GM12872 (cell line): ENCODE results near the gene PDXP.

Experiments used
- TF ChIP-seq, protein P1 (sequence below): IDR thresholded peaks from 3 replicates; pipeline ENCODE4 v1.5.1; 2011; ENCODE audit warnings: low read depth, mild to moderate bottlenecking, low read length, moderate library complexity; ENCODE audit not compliant: insufficient read depth

Gene PDXP

DNA sequence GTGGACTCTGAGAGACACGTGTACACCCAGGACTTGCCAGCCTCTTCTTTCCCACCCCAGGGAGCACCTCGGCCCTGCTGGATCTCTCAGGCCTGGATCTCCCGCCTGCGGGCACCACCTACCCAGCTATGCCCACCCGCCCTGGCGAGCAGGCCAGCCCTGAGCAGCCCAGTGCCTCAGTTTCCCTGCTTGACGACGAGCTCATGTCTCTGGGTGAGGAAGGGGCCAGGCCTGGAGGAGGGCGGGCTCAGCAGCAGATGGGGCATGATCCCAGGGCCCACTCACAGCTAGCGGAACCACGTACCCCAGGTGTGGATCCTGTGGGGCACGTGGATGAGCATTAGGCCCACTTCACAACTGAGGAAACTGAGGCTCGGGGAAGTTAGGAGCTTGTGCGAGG is 32.8 kb upstream of the PDXP start:
- TF ChIP-seq, protein P1, sequence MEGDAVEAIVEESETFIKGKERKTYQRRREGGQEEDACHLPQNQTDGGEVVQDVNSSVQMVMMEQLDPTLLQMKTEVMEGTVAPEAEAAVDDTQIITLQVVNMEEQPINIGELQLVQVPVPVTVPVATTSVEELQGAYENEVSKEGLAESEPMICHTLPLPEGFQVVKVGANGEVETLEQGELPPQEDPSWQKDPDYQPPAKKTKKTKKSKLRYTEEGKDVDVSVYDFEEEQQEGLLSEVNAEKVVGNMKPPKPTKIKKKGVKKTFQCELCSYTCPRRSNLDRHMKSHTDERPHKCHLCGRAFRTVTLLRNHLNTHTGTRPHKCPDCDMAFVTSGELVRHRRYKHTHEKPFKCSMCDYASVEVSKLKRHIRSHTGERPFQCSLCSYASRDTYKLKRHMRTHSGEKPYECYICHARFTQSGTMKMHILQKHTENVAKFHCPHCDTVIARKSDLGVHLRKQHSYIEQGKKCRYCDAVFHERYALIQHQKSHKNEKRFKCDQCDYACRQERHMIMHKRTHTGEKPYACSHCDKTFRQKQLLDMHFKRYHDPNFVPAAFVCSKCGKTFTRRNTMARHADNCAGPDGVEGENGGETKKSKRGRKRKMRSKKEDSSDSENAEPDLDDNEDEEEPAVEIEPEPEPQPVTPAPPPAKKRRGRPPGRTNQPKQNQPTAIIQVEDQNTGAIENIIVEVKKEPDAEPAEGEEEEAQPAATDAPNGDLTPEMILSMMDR = no peak

DNA sequence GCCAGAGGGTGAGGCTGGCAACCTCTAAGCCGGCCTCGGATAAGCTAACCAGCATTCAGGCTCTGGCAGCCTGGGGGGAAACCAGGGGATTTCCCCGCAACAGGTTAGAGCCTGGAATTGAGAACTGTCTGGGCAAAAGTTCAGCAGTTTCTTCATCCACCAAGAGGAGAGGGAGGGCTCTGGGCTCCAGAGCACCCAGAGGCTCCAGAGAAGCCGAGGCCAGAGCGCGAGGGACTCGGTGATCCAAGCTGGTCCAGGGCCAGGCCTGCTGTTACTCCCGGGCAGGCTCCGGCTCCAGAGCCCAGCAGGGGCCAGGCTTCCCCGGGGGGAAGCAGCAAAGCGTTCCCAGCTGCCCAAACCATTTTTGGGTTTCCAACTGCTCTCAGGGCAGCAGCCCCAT is 32.4 kb upstream of the PDXP start:
- TF ChIP-seq, protein P1 = no peak

DNA sequence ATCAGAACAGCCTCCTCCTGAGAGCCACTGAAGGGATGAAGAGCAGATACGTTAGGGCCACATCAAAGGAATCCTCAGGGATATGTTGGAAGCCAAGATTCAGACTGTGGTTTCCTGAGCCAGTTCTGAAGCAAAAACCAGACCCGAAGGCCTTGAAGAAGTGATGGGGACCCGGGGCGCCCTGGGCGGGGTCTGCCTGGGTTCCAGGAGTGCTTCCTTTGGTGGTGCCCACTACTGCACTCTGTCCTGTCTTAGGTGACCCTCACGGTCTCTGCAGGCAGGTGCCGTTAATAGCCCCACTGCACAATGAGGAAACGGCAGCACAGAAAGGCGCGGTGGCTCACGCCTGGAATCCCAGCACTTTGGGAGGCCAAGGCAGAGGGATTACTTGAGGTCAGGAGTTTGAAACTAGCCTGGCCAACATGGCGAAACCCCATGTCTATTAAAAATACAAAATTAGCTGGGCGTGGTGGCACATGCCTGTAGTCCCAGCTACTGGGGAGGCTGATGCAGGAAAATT is 31.9 kb upstream of the PDXP start:
- TF ChIP-seq, protein P1 = no peak

DNA sequence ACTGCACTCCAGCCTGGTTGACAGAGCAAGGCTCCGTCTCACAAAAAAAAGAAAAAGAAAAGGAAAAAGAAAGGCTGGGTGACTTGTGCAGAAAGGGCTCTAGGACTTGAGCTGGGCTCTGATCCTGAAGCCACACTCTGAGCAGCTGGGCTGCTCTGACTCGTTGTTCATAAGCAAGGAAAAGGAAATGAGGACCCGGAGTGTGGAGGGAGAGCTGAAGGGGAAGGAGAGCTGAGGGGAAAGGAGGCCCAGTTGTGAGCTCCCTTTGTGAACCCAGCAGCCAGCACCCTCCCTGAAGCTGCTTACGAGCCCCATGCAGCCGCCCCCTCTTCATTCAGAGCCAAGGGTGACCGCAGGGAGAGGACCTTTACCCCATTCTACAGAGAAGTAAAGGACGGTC is 31.4 kb upstream of the PDXP start:
- TF ChIP-seq, protein P1 = no peak

DNA sequence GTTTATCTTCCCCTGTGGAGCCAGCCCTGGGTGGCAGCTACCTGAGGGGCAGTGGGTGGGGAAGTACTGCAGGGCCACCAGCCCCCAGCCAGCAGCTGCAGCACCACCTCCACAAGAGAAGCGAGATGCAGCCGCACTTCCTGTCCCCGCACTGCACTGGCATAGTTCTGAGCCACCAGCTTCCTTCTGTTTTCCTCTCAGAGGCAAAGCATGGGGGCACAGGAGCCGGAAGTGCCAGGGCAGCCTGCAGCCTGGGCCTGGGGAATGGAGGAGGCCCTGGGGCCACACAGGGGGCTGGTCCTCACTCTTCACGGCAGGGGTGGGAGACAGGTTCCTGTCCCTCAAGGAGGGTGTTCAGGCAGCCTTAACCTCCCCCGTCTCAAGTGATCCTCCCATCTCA is 31.0 kb upstream of the PDXP start:
- TF ChIP-seq, protein P1 = no peak

DNA sequence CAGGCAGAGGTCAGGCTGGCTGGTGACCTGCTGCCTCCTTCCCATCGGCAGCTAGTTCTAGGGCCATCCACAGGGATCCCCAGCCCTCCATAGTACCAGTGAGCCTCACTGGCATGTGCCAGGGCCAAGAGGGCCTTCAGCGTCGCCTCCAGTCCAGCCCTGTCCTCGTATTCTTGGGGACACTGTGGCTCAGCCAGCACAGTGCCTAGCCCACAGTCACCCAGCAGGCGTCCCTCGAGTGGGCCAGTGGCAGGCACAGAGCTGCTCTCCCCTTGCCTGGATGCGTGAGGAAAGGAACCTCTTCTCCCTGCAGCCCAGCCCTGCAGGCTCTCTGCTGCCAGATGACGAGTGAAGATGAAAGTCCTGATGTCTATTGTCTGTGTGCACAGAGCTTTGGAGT is 29.7 kb upstream of the PDXP start:
- TF ChIP-seq, protein P1 = no peak

DNA sequence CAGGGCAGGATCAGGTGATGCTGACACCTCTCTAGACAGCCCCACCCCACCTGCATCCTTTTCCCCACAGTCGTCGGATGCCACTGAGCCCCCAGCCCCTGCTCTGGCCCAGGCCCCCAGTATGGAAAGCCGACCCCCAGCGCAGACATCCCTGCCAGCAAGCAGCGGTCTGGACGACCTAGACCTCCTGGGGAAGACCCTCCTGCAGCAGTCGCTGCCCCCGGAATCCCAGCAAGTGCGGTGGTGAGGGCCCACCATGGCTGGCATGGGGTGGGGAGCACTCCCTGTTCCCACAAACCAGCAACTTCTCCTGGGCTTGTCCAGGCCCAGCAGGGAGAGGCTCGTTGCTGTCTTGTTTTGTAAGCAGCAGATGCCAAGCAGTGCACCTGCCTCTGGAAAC is 28.6 kb upstream of the PDXP start:
- TF ChIP-seq, protein P1 = no peak
